Stimulated activated CD4-positive, alpha-beta T cell treated with anti-CD3 and anti-CD28 coated beads, Interleukin-15, amount 100 ng/mL, for 48 hours (primary cell): ENCODE data around the gene PATZ1.
"Not testable (repeated sequence)": the region's sequence is repeated elsewhere in the genome, so short reads cannot be mapped to it uniquely, and the experiment has no call there.

ENCODE experiments used
- DNase-seq, 2 donors: peaks; one replicate each; pipeline ENCODE4 v3.0.0-alpha.2; 2020; ENCODE audit warnings: low read depth in 2 of 2

Gene PATZ1, protein sequence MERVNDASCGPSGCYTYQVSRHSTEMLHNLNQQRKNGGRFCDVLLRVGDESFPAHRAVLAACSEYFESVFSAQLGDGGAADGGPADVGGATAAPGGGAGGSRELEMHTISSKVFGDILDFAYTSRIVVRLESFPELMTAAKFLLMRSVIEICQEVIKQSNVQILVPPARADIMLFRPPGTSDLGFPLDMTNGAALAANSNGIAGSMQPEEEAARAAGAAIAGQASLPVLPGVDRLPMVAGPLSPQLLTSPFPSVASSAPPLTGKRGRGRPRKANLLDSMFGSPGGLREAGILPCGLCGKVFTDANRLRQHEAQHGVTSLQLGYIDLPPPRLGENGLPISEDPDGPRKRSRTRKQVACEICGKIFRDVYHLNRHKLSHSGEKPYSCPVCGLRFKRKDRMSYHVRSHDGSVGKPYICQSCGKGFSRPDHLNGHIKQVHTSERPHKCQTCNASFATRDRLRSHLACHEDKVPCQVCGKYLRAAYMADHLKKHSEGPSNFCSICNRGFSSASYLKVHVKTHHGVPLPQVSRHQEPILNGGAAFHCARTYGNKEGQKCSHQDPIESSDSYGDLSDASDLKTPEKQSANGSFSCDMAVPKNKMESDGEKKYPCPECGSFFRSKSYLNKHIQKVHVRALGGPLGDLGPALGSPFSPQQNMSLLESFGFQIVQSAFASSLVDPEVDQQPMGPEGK

GRCh38 chr22:31346255-31346732, at the start of gene PATZ1:
PATZ1 (minus strand) TSS chr22:31346346; CDS start chr22:31345602, 744 bp downstream.
- peak; percentile 55 to 65 for DNase-seq

DNA sequence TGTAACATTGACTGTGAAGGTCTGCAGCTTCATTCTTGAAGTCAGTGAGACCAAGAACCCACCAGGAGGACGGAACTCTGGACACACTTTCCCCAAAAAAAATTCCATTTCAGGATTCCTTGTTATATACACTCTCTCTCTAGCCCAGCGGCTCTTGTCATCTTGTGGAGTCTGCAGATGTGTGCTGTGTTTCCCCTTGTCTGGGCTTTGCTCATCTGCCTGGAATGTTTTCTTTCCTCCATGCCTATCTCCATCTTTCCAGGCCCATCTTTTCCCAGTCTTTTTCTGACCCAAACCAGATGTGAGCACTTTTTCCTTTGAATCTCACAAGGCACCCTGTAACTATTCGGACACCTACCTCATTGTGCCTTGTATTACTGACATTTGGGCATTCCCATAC, 48.2 kb upstream of the PATZ1 start:
- no peak for DNase-seq

- no peak for DNase-seq
Observed at GRCh38 chr22:31393893-31394292, 47.7 kb upstream of the PATZ1 start.

DNA sequence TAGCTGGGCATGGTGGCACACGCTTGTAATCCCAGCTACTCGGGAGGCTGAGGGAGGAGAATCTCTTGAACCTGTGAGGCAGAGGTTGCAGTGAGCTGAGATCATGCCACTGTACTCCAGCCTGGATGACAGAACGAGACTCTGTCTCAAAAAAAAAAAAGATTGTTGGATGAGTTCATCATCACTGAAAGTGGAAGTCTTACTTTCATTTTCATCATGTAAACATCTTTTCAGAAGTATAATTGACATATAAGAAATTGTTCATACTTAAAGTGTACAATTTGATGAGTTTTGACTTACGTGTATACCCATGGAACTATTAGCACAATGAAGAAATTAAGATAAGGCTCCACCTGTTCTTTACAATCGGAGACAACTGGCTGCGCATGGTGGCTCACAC, 32.5 kb upstream of the PATZ1 start:
- DNase-seq = not testable (repeated sequence)

- no peak for DNase-seq
Observed at GRCh38 chr22:31378123-31378522, 32.0 kb upstream of the PATZ1 start.

GRCh38 chr22:31377612-31378011, 31.5 kb upstream of the PATZ1 start:
- no peak for DNase-seq

DNA sequence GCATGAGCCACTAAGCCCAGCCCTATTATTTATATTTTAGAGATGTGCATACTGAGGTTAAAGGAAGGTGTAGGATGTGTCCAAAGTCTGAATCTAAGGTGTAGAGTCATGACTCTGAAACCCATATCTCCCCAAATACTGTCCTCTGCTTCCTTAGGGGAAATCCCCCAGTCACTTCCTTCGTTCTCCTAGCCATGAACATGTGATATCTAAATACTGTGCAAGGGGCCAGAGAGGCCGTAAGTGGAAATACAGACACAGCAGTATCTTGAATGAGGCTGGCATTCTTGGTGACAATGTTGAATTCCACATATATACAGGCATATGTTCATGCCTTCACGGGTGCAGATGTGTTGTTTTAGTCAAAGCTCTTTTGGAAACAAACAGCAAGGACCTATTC, 21.3 kb upstream of the PATZ1 start:
- DNase-seq = no peak

- no peak for DNase-seq
Observed at GRCh38 chr22:31363885-31364465, 17.8 kb upstream of the PATZ1 start.

DNA sequence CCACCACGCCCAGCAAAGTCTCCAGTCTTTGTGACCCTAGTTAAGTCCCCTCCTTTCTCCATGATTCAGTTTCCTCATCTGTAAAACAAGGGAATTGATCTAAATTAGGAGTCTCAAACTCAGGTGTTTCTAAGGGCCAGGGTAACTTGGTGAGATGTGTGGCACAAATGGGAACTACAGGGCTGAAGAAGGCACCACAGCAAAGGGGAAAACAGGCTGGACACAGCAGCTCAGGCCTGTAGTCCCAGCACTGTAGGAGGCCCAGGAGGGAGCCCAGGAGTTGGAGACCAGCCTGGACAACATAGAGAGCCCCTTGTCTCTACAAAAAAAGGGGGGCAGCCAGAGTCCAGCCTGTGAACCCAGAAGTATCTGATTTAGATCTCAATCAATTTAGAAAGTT, 15.6 kb upstream of the PATZ1 start:
- DNase-seq = no peak

GRCh38 chr22:31360029-31360428, 13.9 kb upstream of the PATZ1 start:
- DNase-seq = no peak

GRCh38 chr22:31354515-31354914, 8.4 kb upstream of the PATZ1 start:
- DNase-seq = no peak

DNA sequence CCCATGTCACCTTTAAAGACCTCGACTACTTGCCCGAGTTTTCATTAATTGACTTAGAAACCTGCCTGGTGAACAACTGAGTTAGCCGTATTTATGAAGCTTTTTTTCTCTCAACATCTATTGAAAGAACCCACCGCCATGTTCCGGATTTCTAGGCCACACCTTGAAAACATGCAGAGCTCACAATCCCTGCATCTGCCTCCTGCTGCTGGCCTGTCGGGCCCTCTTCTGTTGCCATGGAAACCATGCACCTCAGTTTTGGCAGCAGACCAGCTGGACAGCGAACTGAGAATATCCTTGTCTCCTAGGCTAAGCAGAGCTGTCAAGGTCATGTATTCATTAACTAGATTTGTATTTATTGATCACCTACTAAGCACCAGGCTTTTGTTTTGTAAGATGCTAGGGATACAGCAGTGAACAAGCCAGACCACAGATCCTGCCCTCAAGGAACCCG, 4.3 kb upstream of the PATZ1 start:
- DNase-seq = no peak

DNA sequence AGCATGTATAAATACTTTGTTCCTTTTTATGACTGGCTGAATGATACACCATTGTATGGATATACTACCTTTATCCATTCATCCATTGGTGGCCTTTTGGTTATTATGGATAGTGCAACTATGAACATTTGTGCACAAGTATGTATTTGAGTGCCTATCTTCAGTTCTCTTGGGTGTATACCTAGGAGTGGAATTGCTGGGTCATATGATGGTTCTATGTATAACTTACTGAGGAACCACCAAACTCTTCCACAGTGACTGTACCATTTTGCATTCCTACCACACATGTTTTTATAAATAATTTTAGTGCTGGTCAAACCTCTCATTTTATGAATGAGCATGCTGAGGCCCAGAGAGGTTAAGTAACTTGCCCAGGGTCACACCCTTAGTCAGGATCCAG, 3.8 kb upstream of the PATZ1 start:
- no peak for DNase-seq

GRCh38 chr22:31348766-31349165, 2.6 kb upstream of the PATZ1 start:
- no peak for DNase-seq

GRCh38 chr22:31348009-31348337, 1.8 kb upstream of the PATZ1 start:
- not testable (repeated sequence) for DNase-seq

DNA sequence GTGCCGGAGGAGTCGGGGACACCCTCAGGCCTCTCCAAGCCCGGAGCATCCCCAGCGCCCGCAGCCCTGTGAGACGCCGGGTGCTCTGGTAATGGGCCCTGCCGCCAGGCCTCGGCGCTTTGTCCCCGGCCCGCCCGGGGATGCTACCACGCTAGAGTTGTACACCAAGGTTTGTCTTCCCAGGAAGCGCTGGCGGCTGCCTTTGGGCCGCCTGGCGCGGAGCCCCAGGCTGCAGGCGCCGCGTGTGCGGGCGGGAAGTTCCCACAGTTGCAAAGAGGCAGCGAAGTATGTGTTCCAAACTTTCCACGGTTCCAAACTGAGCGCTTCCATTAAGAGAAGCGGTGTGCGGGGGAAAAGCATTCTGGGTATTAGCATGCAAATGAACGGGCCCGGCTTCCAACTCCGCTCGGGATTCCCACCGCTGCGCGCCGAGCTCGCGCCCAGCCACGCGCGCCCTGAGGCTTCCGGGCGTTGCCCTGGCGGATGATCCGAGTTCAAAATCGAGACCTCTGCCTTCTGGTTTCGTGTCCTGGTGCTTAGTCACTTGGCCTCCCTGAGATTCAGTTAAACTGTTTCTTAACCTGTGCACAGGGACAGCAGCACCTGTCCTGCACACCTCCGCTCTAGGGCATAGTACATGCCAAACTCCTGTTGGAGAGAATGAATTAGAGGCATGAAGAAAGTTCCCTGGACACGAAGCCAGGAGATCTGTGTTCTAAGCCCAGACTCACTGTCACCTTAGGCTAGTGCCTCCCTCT, 1.3 kb upstream of the PATZ1 start:
- DNase-seq = peak; percentile 54 to 57

- peak in 1 of 2 donors; percentile 33 for DNase-seq
Observed at GRCh38 chr22:31346733-31347250, 646 bp upstream of the PATZ1 start.

GRCh38 chr22:31345331-31346254, 553 bp downstream of the PATZ1 start:
- peak; percentile 73 to 81 for DNase-seq

DNA sequence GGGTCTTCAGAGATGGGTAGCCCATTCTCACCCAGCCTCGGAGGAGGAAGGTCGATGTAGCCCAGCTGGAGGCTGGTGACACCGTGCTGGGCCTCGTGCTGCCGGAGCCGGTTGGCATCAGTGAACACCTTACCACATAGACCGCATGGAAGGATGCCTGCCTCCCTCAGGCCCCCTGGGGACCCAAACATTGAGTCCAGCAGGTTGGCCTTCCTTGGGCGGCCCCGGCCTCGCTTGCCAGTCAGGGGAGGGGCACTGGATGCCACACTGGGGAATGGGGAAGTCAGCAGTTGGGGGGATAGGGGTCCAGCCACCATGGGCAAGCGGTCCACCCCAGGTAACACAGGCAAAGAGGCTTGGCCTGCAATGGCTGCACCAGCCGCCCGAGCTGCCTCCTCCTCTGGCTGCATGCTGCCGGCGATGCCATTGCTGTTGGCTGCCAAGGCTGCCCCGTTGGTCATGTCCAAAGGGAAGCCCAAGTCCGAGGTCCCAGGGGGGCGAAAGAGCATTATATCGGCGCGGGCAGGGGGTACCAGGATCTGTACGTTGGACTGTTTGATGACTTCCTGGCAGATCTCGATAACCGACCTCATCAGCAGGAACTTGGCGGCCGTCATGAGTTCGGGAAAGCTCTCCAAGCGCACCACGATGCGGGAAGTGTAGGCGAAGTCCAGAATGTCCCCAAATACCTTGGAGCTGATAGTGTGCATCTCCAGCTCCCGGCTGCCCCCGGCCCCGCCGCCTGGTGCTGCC, 1.4 kb downstream of the PATZ1 start:
- no peak for DNase-seq

GRCh38 chr22:31344256-31344577, 1.9 kb downstream of the PATZ1 start:
- DNase-seq = no peak
